ENCODE measurements around the gene PIK3CA.

The PIK3CA gene

GRCh38 chr3:179278932-179279693 lies 131.0 kb downstream of the PIK3CA start:
- H3K9ac ChIP-seq, result no peak overlapping the region
- H3K36me3 ChIP-seq (ENCODE audit: control insufficient read depth, insufficient read depth, low read length), result no peaks in the 10 kb centered on the region
- H3K4me3 ChIP-seq (ENCODE audit: low read depth, low read length), result no peak overlapping the region
- no peaks in the 10 kb centered on the region for H3K9me3 ChIP-seq (ENCODE audit: control insufficient read depth, low read length)
- no peak overlapping the region for H2AFZ ChIP-seq
- H3K4me1 ChIP-seq, result no peaks in the 10 kb centered on the region
- TF ChIP-seq CTCF (IDR thresholded peaks at IDR 0.05), result no peak
- no peaks in the 10 kb centered on the region for H3K27me3 ChIP-seq (ENCODE audit: control insufficient read depth, insufficient read depth, low read length)
- H3K79me2 ChIP-seq, result no peaks in the 10 kb centered on the region
- no peak overlapping the region for H3K27ac ChIP-seq
- no peak overlapping the region for H3K4me2 ChIP-seq (ENCODE audit: low read length)

GRCh38 chr3:179279837-179280236 lies 131.7 kb downstream of the PIK3CA start:
- no peaks in the 10 kb centered on the region for H3K36me3 ChIP-seq (ENCODE audit: control insufficient read depth, insufficient read depth, low read length)
- H3K27me3 ChIP-seq (ENCODE audit: control insufficient read depth, insufficient read depth, low read length), result no peaks in the 10 kb centered on the region
- no peaks in the 10 kb centered on the region for H3K79me2 ChIP-seq

GRCh38 chr3:179281825-179282224 lies 133.7 kb downstream of the PIK3CA start:
- H3K9me3 ChIP-seq (ENCODE audit: control insufficient read depth, low read length), result no peaks in the 10 kb centered on the region
- H3K27me3 ChIP-seq (ENCODE audit: control insufficient read depth, insufficient read depth, low read length), result no peaks in the 10 kb centered on the region
- no peaks in the 10 kb centered on the region for H3K79me2 ChIP-seq
- TF ChIP-seq CTCF (IDR thresholded peaks at IDR 0.05), result no peak
- no peaks in the 10 kb centered on the region for H3K36me3 ChIP-seq (ENCODE audit: control insufficient read depth, insufficient read depth, low read length)
- H3K4me3 ChIP-seq (ENCODE audit: low read depth, low read length), result no peak overlapping the region
- H2AFZ ChIP-seq, result no peak overlapping the region
- H3K4me1 ChIP-seq, result no peaks in the 10 kb centered on the region
- no peak overlapping the region for H3K9ac ChIP-seq
- no peak overlapping the region for H3K4me2 ChIP-seq (ENCODE audit: low read length)
- H3K27ac ChIP-seq, result no peak overlapping the region

More at GRCh38 chr3:179279837-179280236, 131.7 kb downstream of the PIK3CA start:
- Histone ChIP-seq H3K4me1 (no peaks in the 10 kb centered on the region), H3K27ac (no peak overlapping the region), H3K4me3 (ENCODE audit: low read depth, low read length) (no peak overlapping the region), H3K4me2 (ENCODE audit: low read length) (no peak overlapping the region), H3K9me3 (ENCODE audit: control insufficient read depth, low read length) (no peaks in the 10 kb centered on the region), H2AFZ (no peak overlapping the region), H3K9ac (no peak overlapping the region)
- TF ChIP-seq CTCF (IDR thresholded peaks at IDR 0.05), result no peak

GRCh38 chr3:179286331-179286730 lies 138.2 kb downstream of the PIK3CA start:
- no peaks in the 10 kb centered on the region for H3K9me3 ChIP-seq (ENCODE audit: control insufficient read depth, low read length)
- H3K4me1 ChIP-seq, result peaks cover 14% of the 10 kb centered on the region
- no peaks in the 10 kb centered on the region for H3K79me2 ChIP-seq
- no peaks in the 10 kb centered on the region for H3K36me3 ChIP-seq (ENCODE audit: control insufficient read depth, insufficient read depth, low read length)
- H3K4me2 ChIP-seq (ENCODE audit: low read length), result no peak overlapping the region
- no peak overlapping the region for H3K9ac ChIP-seq
- H3K4me3 ChIP-seq (ENCODE audit: low read depth, low read length), result no peak overlapping the region
- peak overlapping the region; percentile 1 for H2AFZ ChIP-seq
- TF ChIP-seq CTCF (IDR thresholded peaks at IDR 0.05), result no peak
- H3K27ac ChIP-seq, result no peak overlapping the region
- no peaks in the 10 kb centered on the region for H3K27me3 ChIP-seq (ENCODE audit: control insufficient read depth, insufficient read depth, low read length)

GRCh38 chr3:179288845-179289244 lies 140.7 kb downstream of the PIK3CA start:
- Histone ChIP-seq H3K4me3 (ENCODE audit: low read depth, low read length) (peak overlapping the region; percentile 33), H3K79me2 (no peaks in the 10 kb centered on the region), H2AFZ (peak overlapping the region; percentile 31), H3K36me3 (ENCODE audit: control insufficient read depth, insufficient read depth, low read length) (no peaks in the 10 kb centered on the region), H3K27ac (peak overlapping the region; percentile 26), H3K4me2 (ENCODE audit: low read length) (peak overlapping the region; percentile 53), H3K9ac (no peak overlapping the region), H3K27me3 (ENCODE audit: control insufficient read depth, insufficient read depth, low read length) (no peaks in the 10 kb centered on the region), H3K9me3 (ENCODE audit: control insufficient read depth, low read length) (no peaks in the 10 kb centered on the region), H3K4me1 (peaks cover 14% of the 10 kb centered on the region)
- no peak for TF ChIP-seq CTCF (IDR thresholded peaks at IDR 0.05)
